ENCODE data around the gene LGR4.
"Not testable (repeated sequence)": the region's sequence is repeated elsewhere in the genome, so short reads cannot be mapped to it uniquely, and the experiment has no call there.

The LGR4 gene, protein sequence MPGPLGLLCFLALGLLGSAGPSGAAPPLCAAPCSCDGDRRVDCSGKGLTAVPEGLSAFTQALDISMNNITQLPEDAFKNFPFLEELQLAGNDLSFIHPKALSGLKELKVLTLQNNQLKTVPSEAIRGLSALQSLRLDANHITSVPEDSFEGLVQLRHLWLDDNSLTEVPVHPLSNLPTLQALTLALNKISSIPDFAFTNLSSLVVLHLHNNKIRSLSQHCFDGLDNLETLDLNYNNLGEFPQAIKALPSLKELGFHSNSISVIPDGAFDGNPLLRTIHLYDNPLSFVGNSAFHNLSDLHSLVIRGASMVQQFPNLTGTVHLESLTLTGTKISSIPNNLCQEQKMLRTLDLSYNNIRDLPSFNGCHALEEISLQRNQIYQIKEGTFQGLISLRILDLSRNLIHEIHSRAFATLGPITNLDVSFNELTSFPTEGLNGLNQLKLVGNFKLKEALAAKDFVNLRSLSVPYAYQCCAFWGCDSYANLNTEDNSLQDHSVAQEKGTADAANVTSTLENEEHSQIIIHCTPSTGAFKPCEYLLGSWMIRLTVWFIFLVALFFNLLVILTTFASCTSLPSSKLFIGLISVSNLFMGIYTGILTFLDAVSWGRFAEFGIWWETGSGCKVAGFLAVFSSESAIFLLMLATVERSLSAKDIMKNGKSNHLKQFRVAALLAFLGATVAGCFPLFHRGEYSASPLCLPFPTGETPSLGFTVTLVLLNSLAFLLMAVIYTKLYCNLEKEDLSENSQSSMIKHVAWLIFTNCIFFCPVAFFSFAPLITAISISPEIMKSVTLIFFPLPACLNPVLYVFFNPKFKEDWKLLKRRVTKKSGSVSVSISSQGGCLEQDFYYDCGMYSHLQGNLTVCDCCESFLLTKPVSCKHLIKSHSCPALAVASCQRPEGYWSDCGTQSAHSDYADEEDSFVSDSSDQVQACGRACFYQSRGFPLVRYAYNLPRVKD

DNA sequence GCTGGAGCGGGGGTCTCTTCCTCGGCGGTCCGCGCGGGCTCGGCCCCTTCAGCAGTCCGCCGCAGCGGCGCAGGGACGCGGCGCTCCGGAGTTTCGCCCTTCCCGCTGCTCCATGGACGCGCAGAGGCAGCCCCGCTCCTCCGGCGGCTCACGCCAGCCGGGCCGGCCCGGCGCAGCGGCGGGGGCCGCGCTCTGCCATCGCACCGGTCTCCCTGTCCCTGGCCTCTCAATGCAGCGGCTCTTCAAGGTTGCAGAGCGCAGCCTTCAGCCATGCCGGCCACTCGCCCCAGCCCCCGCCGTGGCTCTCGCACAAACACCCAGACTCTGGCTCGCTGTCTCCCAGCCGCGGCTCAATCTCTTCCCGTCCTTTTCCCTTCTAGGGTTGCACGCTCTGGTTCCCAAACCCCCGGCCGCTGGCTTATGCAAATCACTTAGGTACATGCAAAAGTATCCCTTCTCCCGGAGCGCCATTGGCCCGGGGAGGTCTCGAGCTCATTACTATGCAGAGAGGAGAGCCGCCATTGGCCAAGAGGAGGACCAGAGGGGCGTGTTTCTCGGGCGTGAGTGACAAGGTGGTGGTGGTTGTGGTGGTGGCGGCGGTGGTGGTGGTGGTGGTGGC, at the start of gene LGR4:
LGR4 (minus strand) TSS at position 393 of the 619 bp plus-strand sequence. CDS start 488 bp downstream, outside the sequence.
- DNase-seq (ENCODE audit: low read depth), result peak; percentile 95

DNA sequence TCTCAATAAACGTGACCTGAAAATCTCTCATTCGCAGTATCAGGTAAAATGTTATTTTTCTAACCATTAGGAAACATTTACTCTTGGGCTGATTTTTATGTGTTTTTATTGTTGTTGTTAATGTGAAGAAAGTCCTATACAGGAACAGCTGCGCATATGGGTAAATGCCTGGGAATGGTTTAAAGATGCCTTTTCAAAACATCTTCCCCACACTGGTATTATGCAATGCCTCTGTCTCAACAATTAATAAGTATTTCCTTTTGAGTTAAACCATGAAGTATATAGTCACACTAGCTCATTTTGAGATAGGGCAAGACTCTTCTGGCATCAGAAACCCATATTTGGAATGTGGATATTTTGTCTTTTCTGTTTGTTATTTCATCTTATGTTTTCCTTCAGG, 47.6 kb upstream of the LGR4 start:
- DNase-seq (ENCODE audit: low read depth), result no peak

DNA sequence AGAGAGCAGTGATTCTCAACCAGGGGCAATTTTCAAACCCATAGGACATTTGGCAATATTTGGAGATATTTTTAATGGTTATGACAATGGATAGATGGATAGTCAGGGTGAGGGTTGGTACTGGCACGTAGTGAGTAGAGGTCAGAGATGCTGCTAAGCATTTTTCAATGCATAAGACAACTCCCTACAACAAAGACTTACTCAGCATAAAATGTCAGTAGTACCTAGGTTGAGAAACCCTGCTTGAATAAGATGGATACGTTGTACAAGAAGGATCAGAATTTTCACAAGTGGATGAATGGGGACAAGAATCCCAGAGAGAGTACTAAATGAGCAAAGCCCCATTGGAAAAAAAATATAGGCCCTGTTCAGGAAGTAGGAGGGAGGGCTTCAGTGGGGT, 45.9 kb upstream of the LGR4 start:
- DNase-seq (ENCODE audit: low read depth), result no peak

DNA sequence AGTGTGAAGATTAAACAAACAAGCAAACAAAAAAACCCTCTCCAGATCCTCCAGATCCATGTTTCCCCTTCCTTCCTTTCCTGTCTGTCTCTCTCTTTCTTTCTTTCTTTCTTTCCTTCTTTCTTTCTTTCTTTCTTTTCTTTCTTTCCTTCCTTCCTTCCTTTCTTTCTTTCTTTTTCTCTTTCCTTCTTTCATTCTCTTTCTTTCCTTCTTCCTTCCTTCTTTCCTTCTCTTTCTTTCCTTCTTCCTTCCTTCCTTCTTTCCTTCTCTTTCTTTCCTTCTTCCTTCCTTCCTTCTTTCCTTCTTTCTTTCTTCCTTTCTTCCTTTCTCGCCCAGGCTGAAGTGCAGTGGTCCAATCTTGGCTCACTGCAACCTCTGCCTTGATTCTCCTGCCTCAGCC, 44.9 kb upstream of the LGR4 start:
- not testable (repeated sequence) for DNase-seq (ENCODE audit: low read depth)

DNA sequence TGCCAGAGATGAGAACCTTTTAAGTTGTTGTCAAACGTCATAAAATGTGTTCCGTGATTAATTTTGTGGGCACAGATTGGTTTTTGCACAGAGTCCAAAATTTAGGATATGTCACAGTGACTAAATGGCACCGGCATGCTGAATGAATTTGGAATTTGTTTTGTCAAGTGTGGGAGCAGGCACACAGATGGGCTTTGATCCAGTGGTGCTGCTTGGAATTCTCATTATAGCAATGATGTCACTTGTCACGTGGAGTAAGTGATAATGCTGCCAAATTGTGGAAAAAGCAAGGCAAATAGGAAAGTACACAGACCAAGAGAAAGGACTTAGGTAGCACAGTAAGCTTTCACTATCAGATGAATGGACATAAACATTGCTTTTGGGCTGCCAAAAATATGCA, 42.0 kb upstream of the LGR4 start:
- DNase-seq (ENCODE audit: low read depth), result no peak

DNA sequence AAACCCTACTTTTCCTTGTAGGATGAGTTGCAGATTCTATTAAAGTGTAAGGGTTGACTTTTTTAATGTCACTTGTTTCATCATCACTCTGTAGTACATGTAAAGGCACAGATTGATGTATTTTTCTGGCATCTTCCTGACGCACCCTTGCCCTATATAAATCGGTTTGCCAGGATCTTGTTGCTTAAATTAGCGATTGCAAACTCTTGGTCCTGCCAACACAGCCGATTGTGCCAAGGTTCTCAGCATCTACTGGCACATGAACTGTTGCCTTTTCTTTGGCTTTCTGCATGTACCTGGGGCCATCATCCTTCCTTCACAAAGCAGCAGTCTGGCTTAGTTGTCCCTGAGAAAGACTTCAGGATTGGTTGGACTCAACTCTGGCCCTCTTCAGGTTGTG, 41.5 kb upstream of the LGR4 start:
- no peak for DNase-seq (ENCODE audit: low read depth)

DNA sequence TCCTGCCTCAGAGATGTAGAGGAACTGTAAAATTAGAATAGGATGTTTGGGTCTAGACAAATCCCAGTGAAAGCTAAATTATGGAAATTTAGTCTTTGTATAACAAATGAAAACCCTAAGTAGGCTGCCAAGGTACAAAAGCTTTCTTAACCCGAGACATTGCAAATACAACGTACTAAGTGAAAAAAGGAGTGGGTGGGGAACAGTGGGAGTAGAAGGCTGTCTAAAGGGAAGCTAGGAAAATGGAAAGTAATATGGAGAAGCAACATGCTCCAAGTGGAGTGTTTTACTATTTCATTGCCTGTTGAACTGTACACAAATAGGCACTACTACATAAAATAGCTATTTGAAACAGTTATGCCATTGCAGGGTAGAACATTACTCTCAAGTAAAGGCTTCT, 40.8 kb upstream of the LGR4 start:
- DNase-seq (ENCODE audit: low read depth), result no peak

DNA sequence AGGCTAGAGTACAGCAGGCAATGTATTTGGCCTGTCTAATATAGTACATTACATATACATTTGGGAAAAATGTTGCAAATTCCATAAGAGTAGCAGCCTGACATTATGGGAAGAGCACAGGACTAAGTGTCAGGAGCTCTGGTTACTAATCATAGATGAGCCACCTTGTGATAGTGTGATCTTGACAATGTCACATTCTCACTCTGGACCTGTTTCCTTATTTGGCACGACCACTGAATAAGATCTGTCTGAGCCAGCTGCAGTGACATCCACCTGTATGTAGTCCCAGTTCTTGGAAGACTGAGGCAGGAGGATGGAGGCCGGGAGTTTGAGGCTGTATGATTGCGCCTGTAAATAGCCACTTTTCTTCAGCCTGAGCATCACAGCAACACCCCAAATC, 39.6 kb upstream of the LGR4 start:
- no peak for DNase-seq (ENCODE audit: low read depth)

DNA sequence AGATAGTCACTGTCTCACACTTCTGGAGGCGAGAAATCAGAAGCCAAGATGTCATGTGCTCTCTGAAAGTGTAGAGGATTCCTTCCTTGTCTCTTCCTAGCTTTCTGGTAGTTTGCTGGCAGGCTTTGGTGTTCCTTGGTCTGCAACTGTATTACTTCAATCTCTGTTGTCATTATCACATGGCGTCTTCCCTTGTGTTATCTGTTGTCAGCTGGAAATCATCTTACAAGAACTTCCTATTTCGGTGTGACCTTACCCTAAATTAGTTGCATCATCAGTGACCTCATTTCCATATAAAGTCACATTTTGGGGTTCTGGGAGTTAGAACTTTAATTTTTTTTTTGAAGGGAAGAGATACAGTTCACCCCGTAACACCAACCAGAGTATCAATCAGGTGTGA, 37.3 kb upstream of the LGR4 start:
- no peak for DNase-seq (ENCODE audit: low read depth)

DNA sequence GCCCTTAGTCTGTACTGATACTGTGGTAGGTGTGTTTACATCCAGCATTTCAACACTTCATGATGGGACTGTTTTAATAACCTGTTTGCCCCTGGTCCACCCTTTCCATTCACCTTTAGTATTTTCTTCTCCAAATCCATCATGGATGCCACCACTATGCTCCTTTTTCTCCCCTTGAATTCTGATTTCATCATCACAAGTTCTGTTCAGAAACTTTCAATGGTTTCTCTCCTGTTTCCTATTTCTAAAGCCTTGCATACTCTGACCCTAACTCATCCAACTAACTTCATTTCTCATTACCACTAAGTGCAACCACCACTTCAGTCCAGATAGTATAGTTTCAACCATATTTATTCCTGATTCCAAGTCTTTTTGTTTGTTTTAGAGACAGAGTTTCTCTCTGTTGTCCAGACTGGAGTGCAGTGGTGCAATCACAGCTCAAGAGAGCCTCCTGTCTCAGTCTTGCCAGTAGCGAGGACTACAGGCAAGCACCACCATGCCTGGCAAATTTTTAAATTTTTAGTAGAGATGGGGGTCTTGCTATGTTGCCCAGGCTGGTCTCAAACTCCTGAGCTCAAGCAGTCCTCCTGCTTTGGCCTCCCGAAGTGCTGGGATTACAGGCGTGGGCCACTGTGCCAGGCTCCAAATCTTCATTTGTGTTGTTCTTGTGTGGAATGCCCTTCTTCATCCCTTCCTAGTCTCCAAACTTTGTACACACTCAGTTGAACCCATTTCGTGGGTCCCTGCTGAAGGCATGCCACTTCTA, 35.1 kb upstream of the LGR4 start:
- no peak for DNase-seq (ENCODE audit: low read depth)

DNA sequence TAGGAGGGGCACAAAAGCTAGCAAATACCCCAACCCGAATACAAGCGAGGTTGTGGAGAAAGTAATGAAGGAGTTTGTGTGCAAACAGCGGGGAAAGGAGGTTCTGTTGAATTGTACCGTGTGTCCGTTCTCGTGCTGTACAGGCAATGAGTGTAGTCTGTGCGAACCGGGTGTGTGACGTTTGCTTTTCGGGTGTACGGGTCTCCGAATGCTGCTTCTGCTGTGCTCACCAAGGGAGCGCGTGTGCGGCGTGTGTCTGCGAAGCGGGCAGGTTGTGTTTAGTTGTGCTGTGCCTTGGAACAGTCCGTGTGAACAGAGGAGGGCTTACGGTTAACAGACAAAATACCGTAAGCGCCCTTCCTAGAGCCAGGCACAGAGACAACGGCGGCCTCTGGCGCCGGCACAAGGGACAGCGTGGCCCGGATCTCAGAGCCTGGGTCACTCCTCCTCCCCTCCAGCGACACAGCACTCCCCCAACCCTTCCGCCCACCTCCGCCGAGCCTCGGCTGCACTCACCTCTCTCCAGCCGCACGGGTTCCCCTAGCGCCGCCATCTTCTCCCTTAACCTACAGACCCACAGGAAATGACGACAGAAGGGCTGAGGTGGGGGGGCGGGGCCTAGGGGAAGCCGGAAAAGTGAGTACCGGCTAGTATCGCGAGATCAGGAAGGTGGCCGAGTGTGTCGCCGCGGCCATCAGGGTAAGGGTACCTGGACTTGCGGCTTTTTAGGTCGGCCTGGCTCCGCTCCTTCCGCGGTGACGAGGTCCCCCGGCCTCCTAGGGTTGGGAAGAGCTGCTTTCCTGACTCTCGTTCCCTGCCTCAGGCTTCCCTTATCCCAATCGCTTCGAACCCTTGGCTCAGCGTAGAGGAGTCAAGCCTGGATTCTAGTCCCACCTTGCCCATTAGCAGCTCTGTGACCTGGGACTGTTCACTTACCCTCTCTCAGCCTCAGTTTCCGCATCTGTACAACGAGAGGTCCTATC, 33.9 kb upstream of the LGR4 start, which contains the start of gene LIN7C:
LIN7C (minus strand) TSS at position 570 of the 983 bp plus-strand sequence; CDS start at position 553, 17 bp downstream.
- peak; percentile 95 for DNase-seq (ENCODE audit: low read depth)

DNA sequence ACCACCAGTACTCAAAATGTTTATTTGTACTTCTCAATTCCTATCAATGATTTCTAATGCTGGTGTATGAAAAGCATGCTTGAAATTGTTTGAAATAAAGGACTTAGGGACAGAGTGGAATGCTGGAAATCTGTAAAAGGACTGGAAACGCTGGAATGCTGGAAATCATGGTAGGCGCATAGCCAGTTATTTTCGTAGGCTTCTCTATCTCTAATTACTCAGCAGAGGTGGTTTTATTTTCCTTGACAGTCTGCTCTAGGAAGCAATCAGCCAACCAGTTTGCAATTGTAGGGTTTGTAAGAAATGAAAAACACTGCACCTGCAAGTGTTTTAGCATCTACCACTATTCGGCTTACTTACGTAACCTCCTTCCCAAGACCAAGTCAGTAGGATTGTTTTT, 33.2 kb upstream of the LGR4 start:
- DNase-seq (ENCODE audit: low read depth), result peak; percentile 17

DNA sequence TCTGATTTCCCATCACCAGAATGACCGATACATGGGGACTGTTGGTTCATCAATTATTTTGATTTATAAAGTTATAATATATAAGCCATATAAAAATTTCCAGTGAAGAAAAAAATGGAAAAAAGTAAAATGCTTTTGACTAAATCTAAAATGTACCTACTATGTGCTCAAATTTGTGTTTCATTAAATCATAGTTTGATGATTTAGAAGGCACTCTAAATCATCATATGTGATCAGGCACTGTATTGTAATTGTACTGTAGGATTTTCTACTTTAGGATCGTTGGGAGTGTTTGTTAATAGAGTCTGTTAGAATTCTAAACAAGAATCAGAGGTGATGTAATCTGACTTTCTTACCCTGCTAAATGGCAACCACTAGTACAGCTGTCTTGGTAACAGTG, 31.6 kb upstream of the LGR4 start:
- no peak for DNase-seq (ENCODE audit: low read depth)

DNA sequence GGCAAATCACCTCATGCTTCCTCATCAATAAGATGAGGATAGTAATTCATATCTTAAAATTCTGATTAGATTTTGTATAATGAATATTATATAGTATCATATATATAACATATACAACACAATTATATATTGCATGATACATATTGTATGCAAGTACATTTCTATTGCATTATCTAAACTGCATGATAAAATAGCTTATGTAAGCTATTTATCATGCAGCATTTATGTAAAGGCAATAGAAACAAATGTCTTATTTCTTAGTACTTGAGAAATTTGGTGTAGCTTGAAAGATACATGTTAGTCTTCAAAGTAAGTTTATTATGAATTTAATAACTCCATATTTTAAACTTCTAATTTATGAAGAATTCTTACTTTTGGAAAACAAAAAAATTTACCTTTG, 28.5 kb upstream of the LGR4 start:
- DNase-seq (ENCODE audit: low read depth), result no peak

DNA sequence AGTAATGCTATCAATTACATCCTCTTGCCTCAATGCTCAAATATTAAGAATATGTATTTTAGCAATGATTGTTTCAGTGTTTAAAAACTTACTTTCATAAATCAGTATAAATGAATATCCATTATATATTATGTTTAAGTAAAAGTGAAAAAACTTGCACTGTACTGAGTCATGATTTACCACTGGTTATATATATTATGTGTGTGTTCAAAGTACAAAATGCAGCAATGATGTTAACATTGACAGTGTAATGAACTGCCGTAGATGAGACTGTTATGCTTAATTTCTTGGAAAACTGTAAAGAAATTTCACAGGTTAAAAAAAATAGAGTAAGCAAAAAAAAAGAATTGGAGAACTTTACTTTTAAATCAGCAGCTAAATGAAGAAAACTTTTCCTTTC, 25.3 kb upstream of the LGR4 start:
- DNase-seq (ENCODE audit: low read depth), result no peak

DNA sequence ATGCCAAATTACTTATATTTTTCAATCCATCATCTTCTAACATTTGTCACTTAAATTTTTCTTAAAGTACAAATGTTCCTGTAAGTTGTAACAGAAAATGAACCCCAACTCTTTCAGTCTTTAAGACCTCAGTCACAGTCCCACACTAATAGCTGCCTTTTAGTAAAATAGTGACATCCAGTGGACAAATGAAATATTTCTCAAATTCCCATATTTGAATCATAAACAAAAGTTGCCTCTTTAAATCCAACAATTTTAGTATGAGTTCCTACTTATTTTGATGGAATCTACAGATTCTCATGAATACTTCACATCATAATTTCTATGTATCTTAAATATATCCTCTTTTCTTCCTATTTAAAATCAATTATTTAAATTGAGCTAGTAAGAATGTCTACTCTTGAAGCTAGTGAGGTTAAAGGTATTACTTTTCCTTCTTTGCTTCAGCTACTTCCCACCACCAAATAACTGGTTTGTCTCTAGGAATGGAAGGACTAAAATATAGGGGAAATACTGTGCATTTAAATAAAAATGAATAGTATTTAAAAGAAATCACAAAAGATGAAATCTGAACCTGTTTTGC, 24.8 kb upstream of the LGR4 start:
- DNase-seq (ENCODE audit: low read depth), result peak; percentile 52

DNA sequence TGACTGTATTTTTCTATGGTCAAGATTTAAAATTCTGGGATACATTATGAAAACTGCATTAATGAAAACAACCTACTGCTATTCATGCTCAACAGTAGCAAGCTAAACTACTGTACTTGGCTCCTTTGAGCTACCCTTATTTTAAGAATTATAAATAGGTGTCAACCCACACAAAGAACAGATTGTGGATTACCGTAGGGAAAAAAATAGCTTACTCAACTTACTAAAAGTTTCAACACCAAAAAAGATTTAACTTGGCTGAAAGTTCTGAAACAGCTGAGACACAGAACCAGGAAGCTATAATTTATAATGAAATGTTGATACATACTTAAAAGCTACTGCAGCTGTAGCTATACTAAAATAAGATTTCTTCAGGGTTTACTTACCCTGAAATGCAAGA, 23.9 kb upstream of the LGR4 start:
- no peak for DNase-seq (ENCODE audit: low read depth)

DNA sequence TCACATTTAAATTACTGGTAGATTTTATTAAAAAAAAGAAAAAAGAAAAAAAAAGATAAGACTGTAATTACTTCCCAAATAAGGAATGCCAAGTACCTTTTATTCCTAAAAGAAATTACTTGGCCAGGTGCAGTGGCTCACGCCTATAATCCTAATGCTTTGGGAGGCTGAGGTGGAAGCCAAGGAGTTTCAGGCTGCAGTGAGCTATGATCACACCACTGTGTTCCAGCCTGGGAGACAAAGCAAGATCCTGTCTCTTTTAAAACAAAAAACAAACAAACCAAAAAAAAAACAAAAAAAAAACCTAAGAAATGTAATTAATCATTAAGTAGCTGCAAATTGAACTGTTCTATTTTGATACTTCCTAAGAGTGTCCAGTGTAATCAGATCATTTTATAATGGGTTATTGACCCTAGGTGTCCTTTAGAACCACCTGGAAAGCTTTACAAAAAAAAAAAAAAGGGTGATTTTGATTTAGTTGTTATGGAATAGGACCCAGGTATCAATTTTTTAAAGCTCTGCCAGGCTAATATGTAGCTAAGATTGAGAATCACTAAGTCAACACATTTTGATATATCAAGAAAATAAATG, 23.2 kb upstream of the LGR4 start:
- no peak for DNase-seq (ENCODE audit: low read depth)

DNA sequence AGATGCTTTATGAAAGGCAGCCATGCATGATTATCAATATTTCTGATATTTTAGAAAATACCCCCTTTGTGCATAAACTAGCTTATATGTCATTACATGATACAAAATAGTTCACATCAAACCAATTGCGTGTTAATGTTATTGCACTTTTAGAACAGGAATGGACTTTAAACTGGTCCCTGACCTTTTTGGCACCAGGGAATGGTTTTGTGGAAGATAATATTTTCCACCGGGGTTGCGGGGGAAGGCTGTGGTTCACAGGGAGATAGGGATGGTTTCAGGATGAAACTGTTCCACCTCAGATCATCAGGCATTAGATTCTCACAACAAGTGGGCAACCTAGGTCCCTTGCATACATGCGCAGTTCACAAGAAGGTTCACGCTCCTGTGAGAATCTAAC, 16.5 kb upstream of the LGR4 start:
- DNase-seq (ENCODE audit: low read depth), result no peak

DNA sequence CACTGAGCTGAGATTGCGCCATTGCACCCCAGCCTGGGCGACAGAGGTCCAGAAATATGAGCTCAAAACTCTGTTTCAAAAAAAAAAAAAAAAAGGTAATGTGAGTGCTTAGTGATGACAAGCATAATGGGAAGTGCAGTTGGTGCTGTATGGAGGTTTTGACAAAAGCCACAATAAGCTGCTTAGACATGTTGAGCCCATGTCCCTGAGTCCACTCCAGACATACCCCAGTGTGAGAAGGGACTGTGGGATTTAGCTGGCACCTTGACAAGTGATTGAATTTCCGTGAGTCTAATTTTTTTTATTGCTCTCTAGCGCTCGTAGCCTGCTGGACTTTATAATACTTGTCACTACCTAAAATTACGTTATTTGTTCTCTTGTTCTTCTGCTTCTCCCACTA, 15.1 kb upstream of the LGR4 start:
- DNase-seq (ENCODE audit: low read depth), result no peak

Data from ELR (cell line).